Erythroblast (primary cell): Measurements from ENCODE around the gene BBS9.
"Not testable (repeated sequence)": the region's sequence is repeated elsewhere in the genome, so short reads cannot be mapped to it uniquely, and the experiment has no call there.

ENCODE experiments used
- DNase-seq, 2 experiments: peaks; one replicate each; lab custom pipeline; 2025; lab: John Stamatoyannopoulos, UW
- GATA1 ChIP-seq: IDR thresholded peaks from 2 replicates; pipeline ENCODE4 v1.6.1; 2011; ENCODE audit warnings: low read depth, mild to moderate bottlenecking, control low read depth, low read length, moderate library complexity
- POLR2A ChIP-seq: IDR thresholded peaks from 2 replicates; pipeline ENCODE4 v1.6.1; 2011; ENCODE audit warnings: mild to moderate bottlenecking, low read length

The BBS9 gene

DNA sequence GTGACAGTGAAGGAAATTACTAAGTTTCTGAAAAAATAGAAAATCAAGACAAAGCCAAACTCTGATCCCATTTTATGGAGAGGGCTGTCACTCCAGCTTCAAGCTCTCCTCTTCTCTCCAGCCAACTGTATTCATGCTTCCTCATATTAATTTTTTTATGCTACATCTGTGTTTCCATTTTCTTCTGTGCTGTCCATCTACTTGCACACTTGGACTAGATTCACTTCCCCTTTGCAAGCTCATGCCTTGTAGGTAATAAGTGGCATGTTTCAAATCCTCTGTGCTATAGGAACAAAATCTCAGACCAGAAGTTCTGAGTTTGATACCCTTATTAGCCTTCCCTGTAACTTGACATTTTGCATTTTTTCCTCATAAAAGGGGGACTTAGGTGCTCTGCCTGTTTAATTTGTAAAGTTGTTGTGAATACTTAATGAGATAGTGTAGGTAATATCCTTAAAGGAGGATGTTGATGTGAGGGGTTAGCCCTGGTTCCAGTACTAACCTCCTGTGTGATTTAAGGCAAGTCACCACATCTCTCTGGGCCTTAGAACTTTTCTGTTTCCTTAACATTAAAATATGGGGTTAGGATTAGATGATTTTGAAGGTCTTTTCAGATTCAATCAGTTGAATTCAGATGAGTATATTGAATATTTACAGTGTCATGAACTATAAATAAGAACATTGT is 358.8 kb downstream of the BBS9 start:
- TF ChIP-seq GATA1, result no peak
- no peak for TF ChIP-seq POLR2A
- no peak for DNase-seq

DNA sequence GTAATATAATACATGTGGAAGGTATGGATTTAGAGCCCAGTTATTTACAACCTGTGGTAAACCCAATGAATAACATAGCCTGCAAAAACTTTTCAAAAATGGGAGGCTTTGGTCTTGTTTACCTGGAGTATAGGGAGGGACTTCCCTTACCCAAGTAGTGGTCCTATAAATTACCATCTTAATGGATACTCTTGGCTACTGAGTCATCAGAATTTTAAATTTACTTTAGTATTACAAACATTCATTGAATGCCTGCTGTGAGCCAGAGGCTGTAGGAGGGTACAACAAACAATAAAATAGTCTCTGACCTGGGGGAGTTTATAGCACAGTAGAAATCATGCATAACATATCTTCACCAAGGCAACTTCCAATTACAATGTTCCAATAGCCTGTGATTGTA is 365.1 kb downstream of the BBS9 start:
- no peak for DNase-seq
- TF ChIP-seq POLR2A (no peak), GATA1 (no peak)

DNA sequence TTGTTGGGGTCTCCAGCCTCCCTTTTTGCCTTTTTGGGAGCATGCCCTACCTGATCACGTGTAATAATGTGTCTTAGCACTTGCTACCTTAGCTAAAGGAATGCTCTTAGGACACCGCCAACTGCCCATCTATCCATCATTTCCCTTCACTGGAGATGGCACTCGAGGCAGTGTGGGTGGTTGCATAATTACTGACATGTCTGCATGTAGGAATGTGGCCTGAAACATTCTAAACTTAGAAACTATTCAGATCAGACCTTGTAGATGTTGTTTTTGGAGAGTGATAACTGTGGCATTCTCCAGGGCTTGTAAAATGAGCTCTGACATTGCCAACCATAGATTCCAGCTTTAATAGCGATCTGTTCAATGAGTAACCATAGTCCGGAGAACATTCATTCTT is 365.8 kb downstream of the BBS9 start:
- TF ChIP-seq POLR2A (no peak), GATA1 (no peak)
- DNase-seq, result no peak

DNA sequence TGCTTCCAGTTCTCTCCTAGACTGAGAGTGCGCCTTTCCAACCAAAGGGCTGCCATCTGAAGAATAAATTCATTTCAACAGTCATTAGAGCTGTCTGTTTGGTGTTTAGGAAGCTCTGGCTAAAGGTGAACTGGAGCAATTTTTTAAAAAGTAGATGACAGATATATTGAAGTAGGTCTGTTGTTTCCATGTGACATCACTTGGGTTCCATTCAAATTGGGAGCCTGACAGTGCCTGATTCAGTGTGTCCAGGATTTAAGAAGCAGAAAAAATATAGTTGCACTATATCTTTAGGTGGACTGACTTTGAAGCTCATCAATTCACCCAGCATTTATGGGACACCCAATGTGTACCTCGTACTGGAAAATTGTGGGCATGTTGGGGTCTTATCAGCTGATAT is 367.7 kb downstream of the BBS9 start:
- TF ChIP-seq POLR2A (no peak), GATA1 (no peak)
- no peak for DNase-seq

DNA sequence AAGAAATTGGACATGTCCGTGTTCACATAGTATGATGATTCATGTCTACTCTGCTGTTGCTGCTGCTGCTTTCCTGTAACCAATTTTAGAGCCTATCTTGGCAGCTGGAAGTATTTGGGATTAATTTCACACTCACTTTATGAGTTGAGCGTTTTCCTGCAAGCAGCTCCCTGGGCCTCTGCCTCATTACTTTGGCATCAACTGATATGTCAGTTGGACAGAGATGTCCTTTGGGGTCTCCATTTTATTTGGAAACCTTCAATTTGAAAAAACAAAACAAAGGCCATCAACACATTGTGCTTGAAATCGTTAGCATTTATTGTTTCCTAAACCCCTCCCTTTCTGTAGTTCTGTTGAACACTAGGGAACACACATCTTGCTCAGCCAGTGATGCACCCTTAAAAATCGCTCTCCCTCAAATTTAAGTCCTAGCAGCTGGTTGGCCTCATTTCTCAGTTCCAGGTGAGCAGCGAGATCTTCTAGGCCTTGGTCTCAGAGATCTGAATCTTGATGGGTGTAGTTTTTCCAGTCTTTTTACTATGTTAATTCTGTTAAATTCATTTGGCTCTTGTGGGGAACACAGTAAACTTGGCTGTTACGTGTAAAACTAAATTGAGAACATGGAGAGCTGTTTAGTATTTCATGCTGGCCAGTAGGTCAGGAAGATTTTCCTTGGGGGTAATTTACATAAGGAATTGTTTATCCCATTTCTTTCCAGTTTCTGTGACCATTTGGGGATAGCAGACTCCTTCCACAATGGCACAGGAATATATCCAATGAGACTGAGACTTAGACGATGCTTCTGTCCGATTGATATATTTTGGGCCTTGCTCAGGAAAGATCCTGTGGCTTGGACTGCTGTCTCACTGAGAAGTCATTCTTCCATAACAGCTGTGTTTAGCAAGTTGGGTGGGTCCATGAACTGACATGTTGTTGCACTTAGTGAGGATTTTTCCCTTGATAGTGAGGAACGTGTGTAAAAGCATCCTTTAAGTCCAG is 371.6 kb downstream of the BBS9 start:
- TF ChIP-seq GATA1 (no peak), POLR2A (no peak)
- no peak for DNase-seq

GRCh38 chr7:33503014-33503413 is 373.6 kb downstream of the BBS9 start:
- TF ChIP-seq POLR2A (no peak), GATA1 (no peak)
- DNase-seq, result no peak

- TF ChIP-seq GATA1, result no peak
- TF ChIP-seq POLR2A, result no peak
These were observed 374.4 kb downstream of the BBS9 start for GRCh38 chr7:33503736-33504135.

DNA sequence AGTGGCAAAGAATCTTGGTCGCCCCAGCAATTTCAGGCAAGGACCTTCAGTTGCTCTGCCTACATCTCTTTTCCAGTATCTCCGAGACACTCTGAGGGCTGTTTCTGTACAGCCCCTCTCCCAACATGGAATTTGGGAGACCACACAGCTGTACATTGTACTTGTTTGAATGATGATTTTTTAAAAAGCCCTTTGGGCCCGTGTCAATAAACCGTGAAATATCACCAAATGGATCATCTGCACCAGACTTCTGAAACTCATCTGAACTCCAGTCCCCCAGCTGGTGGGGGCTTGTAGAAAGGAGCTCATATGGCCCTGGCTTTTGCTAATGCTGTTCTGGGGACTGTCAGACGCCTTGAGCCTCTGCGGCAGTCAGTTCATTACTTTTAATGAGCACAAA is 374.9 kb downstream of the BBS9 start:
- no peak for TF ChIP-seq GATA1
- TF ChIP-seq POLR2A, result no peak
- no peak for DNase-seq

More at GRCh38 chr7:33503736-33504135, 374.4 kb downstream of the BBS9 start:
- no peak for DNase-seq

GRCh38 chr7:33509206-33509605 is 379.8 kb downstream of the BBS9 start:
- DNase-seq, result no peak
- TF ChIP-seq GATA1, result no peak
- TF ChIP-seq POLR2A, result no peak

GRCh38 chr7:33511778-33512177 is 382.4 kb downstream of the BBS9 start:
- no peak for DNase-seq
- no peak for TF ChIP-seq GATA1
- no peak for TF ChIP-seq POLR2A

DNA sequence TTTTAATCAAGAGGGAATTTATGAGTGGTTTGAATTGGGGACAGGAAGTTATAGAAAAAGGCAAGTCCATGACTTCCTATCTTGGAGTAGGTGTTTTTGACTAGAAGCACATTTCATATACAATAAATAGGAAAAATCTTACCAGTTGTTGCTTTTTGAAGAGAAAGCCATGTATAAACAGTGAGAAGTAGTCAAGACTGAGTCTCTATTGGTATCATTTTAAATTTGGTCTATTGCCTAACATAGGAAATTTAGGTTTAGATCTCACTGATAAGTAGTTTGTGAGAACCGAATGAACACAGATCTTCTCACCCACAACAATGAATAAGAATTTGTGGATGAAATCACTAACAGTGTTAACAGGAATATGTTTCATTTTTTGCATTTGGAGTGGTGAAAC is 387.2 kb downstream of the BBS9 start:
- DNase-seq, result no peak
- no peak for TF ChIP-seq POLR2A
- TF ChIP-seq GATA1, result no peak

DNA sequence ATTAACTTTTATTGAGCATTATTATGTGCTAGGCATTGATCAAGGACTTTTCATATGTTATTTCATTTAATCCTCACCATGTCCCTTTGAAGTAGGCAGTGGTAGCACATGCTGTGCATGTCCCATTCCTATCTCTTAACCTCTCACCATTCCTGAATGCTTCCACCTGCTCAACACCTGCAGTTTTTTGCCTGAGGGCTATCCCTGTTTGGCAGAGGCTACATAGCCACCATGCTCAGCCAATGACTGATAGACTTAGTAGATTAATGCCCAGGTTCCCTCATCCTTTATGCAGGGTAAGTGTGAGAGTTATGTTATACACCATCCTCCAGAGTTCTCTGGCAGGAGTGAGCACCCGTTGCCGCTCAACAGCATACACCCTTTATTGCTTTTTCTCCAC is 387.8 kb downstream of the BBS9 start:
- no peak for DNase-seq
- TF ChIP-seq POLR2A, result no peak
- no peak for TF ChIP-seq GATA1

DNA sequence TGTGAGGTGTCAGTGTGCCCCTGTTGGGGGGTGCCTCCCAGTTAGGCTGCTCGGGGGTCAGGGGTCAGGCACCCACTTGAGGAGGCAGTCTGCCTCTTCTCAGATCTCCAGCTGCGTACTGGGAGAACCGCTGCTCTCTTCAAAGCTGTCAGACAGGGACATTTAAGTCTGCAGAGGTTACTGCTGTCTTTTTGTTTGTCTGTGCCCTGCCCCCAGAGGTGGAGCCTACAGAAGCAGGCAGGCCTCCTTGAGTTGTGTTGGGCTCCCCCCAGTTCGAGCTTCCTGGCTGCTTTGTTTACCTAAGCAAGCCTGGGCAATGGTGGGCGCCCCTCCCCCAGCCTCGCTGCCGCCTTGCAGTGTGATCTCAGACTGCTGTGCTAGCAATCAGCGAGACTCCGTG is 397.6 kb downstream of the BBS9 start:
- not testable (repeated sequence) for DNase-seq

DNA sequence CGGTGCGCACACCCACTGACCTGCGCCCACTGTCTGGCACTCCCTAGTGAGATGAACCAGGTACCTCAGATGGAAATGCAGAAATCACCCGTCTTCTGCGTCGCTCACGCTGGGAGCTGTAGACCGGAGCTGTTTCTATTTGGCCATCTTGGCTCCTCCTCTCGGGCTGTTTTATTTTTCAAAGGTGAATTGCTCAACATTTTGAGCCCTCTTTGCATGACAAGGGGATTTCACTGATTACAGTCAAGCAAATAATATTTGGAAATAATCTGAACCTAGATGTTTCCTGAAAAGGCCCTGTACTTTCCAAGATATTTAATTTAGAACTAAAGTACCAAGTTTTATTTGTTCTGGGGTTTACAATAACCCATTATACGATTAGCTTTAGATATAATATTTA is 398.2 kb downstream of the BBS9 start:
- not testable (repeated sequence) for DNase-seq
